ENCODE results near the gene MLYCD.

Gene MLYCD

DNA sequence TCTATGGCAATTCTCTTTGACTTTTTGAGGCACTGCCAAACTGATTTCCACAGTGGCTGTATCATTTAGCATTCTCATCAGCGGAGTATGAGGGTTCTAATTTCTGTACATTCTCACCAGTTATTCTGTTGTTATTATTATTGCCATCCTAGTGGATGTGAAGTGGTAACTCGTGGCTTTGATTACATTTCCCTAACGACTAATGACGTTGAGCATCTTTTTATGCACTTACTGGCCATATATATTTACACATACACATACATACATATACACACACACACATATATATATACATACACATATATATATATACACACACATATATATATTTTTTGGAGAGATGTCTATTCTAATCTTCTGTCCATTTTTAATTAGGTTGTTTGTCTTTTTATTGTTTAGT lies 3.7 kb upstream of the MLYCD start:
- no peak for DNase-seq (ENCODE audit: low read depth, low spot score)
- H3K4me3 ChIP-seq (ENCODE audit: low read length) = no peak overlapping the region

DNA sequence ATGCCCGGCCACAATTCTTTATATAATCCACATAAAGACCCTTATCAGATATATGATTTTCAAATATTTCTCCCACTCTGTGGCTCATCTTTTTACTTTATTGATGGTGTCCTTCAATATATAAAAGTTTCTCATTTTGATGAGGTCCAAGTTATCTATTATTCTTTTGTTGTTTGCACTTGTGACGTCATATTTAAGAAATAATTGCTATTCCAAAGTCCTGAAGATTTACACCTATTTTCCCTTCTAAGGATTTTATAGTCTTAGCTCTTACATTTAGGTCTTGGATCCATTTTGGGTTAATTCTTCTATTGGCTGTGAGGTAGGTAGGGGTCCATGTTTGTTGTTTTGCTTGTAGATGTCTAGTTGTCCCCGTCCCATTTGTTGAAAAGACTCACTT lies 3.0 kb upstream of the MLYCD start:
- DNase-seq (ENCODE audit: low read depth, low spot score) = no peak
- H3K4me3 ChIP-seq (ENCODE audit: low read length) = no peak overlapping the region

DNA sequence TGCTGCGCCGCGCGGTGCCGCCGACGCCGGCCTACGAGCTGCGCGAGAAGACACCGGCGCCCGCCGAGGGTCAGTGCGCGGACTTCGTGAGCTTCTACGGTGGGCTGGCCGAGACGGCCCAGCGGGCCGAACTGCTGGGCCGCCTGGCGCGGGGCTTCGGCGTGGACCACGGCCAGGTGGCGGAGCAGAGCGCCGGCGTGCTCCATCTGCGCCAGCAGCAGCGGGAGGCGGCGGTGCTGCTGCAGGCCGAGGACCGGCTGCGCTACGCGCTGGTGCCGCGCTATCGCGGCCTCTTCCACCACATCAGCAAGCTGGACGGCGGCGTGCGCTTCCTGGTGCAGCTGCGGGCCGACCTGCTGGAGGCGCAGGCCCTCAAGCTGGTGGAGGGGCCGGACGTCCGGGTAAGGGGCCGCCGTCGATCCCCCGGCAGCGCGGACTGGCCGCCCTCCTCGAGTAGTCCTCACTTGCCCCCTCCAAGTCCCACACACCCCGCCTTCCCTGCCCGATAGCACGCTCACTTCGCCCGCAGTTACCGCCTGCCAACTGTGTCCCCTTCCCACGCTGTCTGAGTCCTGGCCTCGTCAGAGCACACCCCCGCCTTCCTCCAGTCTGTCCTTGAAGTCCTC lies 470 bp downstream of the MLYCD start:
- peak overlapping the region; percentile 70 for H3K4me3 ChIP-seq (ENCODE audit: low read length)
- no peak for DNase-seq (ENCODE audit: low read depth, low spot score)

DNA sequence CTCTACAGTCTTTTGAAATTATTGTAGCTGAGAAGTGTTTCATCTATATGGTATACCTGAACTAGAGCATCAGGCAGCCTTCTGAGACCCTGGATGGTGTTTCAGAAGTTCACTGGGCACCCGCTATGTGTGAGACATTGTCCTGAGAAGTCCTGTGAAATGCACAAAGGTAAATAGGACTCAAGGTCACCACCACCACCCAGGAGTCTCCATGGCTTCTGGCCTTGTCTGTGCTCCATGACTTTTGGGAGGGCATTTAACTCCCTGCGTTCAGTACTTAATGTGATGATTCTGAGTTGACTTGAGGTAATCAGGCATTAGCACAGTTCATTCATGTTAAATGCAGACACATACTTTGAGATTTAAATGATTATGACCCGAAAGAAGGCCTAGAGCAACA lies 1.1 kb downstream of the MLYCD start:
- no peak for DNase-seq (ENCODE audit: low read depth, low spot score)
- peak overlapping the region; percentile 70 for H3K4me3 ChIP-seq (ENCODE audit: low read length)

DNA sequence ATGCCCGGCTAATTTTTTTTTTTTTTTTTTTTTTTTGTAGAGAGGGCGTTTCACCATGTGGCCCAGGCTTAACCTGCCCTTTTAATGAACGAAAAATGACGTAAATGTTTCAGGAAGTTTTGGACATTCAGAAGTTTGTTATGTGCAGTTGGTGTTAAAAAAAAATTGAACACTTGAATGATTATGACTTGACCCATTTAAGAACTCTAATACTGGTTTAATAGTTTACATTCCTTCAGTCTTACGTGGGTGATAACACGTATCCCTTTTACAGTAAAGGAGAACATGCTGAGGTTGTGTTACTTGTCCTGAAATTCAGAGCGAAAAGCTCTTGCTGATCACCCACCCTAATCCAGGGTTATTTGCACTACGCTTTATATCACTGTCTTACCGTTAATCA lies 1.7 kb downstream of the MLYCD start:
- H3K4me3 ChIP-seq (ENCODE audit: low read length) = no peak overlapping the region
- DNase-seq (ENCODE audit: low read depth, low spot score) = no peak

DNA sequence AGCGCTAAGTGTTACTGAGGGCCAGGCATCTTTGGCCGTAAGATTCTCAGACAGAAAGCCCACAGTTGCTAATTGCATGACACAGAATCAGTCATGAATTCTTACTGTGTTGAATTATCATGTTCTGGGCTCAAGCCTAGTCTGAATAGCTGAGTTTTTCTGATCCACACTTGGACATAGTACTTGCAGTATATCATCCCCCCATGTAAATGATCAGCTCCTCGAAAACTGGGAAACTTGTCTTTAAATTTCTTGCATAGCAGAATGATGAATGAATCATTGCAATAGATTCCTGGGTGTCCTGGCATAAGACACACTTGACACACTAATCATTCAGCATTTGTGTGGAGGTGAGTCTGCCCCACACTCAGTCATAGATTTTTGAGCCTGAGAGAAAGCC lies 2.2 kb downstream of the MLYCD start:
- H3K4me3 ChIP-seq (ENCODE audit: low read length) = no peak overlapping the region
- DNase-seq (ENCODE audit: low read depth, low spot score) = no peak

DNA sequence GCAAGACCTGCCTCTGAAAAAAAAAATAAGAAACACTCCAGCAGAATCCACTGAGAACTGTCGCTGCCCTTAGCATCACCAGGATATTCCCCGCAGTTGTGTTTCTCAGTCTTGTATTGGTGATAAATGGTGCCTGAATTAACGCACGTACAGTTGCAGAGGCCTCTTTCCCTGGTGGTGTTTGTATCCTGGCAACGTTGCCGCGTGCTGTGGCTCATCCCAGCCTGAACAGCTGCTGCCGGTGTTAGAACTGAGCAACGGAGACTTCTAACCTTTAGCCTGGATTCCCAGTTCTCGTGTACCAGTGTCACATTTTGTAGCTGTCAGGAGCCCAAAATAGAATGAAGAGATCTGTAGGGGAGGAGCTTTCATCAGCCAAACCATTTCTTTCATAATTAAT lies 4.8 kb downstream of the MLYCD start:
- H3K4me3 ChIP-seq (ENCODE audit: low read length) = no peak overlapping the region
- no peak for DNase-seq (ENCODE audit: low read depth, low spot score)

DNA sequence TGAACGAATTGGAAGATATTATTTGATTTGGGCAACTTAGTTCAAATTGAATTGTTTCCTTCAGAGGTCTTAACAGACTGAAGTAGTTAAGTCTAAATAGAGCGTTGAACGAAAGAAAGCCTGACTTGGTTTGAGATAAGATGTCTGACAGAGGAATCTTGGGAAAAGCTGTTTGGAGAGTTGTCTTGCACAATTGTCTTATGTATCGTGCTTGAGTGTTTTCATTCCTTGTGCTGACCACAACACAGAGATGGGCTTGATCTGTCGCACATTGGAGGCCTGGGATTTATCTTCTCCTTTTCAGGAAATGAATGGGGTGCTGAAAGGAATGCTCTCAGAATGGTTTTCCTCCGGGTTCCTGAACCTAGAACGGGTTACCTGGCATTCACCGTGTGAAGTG lies 7.8 kb downstream of the MLYCD start:
- DNase-seq (ENCODE audit: low read depth, low spot score) = no peak
- no peak overlapping the region for H3K4me3 ChIP-seq (ENCODE audit: low read length)

DNA sequence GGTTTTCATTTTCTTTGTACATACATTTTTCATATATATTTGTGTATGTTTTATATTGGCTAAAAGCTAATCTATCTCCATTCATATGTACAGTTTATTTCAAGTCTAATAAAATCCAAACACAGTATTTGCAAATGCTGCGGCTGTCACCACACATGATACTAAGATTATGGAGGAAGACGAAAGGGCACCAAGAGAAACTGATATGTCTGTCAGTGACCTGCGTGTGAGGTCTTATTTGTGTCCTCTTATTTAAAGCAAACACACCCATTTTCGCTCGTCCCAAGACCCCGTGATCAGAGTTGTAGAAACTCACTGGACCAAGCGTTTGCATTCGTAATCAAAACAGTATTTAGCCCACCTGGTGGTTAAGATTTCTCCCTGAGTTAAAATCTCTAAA lies 8.2 kb downstream of the MLYCD start:
- DNase-seq (ENCODE audit: low read depth, low spot score) = no peak
- H3K4me3 ChIP-seq (ENCODE audit: low read length) = no peak overlapping the region

DNA sequence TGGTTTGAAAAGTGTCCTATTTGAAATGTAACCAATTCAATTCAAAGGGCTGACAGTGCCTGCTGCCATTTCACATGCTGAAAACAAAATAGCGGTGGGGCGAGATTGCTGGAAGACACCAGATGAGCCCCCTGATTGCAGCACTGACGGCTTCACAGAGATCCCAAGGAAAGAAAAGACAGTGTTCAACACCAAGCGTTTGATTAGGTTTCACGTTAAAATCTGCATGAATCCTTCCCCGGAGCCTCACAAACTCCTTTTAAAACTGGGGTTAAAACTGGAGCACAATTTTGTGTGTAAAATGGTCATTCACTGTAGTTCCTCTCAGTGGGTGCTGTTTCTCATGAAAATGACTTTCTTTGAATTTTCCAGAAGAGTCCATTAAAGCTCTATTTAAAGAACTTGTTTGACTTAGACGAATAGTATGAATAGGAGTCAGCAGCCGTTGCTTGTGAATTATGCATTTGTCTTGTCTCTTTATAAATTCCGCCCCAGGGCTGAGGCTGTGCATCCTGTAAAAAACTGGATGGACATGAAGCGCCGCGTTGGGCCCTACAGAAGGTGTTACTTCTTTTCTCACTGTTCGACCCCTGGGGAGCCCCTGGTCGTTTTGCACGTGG lies 8.8 kb downstream of the MLYCD start:
- no peak for DNase-seq (ENCODE audit: low read depth, low spot score)
- H3K4me3 ChIP-seq (ENCODE audit: low read length) = no peak overlapping the region

DNA sequence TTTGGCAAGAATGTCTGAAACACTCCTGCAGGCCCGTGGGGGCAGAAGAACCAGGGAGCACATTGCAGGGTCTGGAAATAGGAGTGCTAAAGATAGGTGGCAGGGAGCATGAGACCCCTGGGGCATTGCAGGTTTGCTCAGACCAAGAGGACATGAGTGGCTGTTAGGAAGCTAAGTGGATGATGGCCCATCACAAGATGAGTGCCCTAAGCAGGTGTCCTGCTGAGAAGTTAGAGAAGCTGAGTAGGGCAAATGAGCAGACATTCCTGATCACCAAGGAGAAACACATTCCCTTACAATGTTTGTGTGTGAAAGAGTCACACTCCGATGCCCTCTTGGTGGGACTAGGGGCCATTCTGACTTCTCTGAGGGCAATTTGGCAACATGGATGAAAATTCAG lies 9.9 kb downstream of the MLYCD start:
- DNase-seq (ENCODE audit: low read depth, low spot score) = no peak
- no peak overlapping the region for H3K4me3 ChIP-seq (ENCODE audit: low read length)

DNA sequence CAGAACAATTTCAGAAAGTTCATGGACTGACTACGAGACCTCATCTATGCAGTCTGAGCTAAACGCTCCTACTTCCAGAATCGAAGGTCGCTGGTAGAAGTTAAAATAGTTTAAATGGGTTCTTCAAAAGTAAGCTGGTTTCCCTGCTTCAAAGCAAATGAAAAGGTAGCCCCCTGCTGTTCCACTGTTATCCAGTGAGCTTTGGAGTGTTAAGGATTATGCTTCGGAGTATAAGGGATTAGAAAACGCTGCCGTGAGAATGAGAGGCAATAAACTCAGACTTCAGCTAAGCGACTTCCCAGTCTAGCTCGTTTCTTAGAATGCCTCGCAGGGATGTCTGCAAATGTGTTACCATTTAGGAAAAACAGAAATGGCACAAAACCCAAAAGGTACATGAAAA lies 12.4 kb downstream of the MLYCD start:
- DNase-seq (ENCODE audit: low read depth, low spot score) = no peak
- no peak overlapping the region for H3K4me3 ChIP-seq (ENCODE audit: low read length)

DNA sequence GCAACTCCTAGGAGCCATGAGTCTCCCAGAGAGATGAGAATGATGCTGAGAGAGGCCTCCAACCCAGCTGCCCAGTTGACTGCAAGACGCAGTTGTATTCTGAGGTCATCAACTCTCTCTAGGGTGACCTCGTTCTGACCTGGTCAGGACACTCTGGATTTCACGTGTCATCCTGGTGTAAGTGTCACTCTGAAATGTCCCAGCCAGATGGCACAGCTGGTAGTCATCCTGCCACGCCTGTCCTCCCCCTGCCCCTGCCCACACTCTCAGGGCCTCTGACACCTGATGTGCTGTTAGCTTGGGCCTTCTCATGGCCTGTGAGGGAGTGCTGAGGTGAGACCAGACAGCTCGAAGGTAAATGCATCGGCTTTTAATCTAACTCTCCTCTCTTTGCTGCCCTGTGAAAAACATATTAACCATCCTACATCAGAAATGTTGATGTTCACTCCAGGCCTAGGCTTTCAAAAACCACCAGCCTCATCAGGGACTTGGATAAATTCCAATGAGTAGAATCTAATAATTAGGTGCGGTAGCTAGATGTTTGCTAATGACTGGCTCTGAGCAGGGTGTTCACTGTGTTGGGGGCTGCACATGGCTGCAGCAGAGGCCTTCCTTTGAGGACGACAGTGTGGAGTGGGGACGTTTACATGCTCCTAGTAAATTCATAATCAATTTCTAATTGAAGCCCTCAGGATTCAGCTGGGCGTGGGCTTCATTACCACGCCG lies 13.8 kb downstream of the MLYCD start:
- no peak overlapping the region for H3K4me3 ChIP-seq (ENCODE audit: low read length)
- no peak for DNase-seq (ENCODE audit: low read depth, low spot score)

DNA sequence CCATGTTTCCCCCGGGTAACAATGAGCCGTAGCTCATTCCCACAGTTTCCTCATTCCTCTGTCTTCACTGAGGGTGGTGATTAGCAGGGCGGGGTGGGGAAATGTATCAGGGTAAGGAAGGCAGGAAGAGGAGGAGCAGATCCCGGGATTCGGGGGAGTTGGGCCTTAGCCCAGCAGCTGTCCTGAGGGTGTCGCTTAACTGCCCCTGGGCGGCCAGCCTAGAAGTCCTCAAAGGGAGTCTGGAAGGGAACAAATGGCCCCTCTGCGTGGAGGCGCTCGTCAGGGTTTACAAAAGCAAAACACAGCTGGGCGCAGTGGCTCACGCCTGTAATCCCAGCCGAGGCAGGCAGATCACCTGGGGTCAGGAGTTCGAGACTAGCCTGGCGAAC lies 14.3 kb downstream of the MLYCD start:
- H3K4me3 ChIP-seq (ENCODE audit: low read length) = no peak overlapping the region
- DNase-seq (ENCODE audit: low read depth, low spot score) = no peak

DNA sequence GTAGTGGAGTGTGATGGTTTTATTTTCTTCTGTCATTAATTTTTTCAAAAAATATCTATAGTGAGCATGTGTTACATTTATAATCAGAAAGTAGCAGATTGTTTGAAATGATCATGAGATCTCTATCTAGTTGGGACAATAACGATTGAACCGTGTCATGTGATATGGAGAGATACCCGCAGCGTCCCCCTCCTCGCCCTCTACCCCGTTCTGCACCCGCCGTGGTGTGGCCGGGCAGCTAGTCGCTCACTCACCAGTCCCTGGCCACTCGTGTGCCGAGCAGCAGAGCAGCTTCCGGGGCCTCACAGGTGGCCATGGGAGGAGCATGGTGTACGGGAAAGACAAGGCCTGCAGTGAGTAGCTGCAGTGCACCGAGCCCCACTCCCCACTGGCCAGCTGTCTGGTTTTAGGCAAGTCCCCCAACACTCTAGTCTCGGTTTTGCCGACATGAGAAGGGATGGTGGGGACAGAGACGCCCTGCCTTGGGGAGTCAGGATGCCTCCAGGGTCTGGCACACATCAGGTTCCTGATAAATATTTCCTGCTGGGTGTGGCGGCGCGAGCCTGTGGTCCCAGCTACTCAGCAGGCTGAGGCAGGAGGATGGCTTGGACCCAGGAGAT lies 15.3 kb downstream of the MLYCD start:
- H3K4me3 ChIP-seq (ENCODE audit: low read length) = no peak overlapping the region
- DNase-seq (ENCODE audit: low read depth, low spot score) = no peak

DNA sequence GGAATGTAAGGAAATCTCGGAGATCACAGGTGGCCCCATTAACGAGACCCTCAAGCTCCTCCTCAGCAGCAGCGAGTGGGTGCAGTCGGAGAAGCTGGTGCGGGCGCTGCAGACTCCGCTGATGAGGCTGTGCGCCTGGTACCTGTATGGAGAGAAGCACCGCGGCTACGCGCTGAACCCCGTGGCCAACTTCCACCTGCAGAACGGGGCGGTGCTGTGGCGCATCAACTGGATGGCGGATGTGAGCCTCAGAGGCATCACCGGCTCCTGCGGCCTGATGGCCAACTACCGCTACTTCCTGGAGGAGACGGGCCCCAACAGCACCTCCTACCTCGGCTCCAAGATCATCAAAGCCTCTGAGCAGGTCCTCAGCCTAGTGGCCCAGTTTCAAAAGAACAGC lies 16.2 kb downstream of the MLYCD start:
- no peak overlapping the region for H3K4me3 ChIP-seq (ENCODE audit: low read length)
- DNase-seq (ENCODE audit: low read depth, low spot score) = no peak

DNA sequence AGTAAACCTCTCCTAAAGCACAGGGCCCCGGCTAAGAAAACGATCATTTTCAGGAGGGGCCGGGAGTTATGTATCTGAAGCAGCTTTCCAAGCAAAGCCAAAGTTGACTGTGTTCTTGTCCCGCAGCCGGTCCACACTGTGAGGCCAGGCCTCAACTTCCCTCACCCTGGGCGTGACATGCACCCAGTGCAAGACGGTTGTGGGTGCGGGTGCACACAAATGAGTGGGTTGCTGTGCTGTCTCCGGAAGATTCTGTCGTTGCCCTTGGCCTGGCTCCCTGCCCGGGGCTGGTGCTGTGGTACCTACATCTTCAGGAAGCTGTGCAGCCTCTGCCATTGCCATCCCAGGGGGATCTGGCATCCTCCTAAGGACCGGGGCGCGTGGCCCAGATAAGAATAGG lies 16.6 kb downstream of the MLYCD start:
- H3K4me3 ChIP-seq (ENCODE audit: low read length) = no peak overlapping the region
- no peak for DNase-seq (ENCODE audit: low read depth, low spot score)

DNA sequence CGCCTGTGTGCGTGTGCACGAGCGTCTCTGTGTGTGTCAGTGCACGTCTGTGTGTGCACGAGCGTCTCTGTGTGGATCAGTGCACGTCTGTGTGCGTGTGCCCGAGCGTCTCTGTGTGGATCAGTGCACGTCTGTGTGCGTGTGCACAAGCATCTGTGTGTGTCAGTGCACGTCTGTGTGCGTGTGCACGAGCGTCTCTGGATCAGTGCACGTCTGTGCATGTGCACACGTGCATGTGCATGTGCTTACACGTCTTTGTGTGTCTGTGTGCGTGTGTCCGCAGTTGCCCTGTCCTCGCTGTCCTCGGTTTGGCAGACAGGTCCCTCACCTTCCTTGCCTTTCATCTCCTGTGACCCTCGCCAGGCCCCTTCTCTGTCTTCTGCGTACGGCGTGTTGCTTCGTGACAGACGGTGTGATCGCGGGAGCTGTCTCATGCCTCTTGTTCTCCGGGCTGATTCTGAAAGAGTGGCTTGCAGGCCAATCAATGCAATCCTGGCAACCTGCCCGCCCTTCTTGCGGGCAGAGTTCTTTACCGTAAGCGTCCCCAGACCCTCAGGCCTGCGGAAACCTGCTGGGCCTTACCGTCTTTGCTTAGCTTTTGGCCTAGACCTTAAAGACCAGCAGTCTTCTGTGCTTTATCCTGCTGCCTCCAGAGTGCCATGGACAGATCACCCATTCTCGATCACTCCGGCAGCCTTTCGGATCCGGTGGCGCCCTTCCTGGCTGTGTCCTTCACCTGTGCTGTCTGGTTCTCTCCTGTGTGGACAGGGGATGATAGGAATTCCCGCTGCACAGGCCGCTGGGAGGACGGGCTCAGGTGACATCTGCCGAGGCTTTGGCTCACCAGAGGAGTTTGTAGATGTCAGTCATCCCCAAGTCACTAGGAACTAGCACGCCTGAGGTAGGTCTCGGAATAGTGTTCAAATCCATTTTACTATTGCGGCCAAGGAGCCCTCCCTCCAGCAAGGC lies 18.5 kb downstream of the MLYCD start:
- H3K4me3 ChIP-seq (ENCODE audit: low read length) = no peak overlapping the region
- DNase-seq (ENCODE audit: low read depth, low spot score) = no peak

DNA sequence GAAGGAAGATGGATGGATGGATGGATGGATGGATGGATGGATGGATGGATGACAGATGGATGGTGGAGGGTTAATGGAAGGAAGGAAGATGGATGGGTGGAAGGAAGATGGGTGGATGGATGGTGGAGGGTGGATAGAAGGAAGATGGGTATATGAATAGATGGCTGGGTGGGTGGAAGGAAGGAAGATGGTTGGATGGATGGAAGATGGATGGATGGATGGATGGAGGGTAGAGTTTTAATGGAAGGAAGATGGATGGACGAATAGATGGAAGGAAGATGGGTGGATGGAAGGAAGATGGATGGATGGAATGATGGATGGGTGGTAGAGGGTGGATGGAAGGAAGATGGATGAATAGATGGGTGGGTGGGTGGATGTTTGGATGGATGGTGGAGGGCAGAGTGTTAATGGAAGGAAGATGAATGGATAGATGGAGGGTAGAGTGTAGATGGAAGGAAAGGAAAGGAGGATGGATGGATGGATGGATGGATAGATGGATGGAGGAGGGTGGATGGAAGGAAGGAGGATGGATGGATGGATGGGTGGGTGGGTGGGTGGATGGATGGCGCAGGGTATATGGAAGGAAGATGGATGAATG lies 22.1 kb downstream of the MLYCD start:
- no peak for DNase-seq (ENCODE audit: low read depth, low spot score)
- H3K4me3 ChIP-seq (ENCODE audit: low read length) = no peak overlapping the region

Data from Jurkat, Clone E6-1 (cell line).